Smooth muscle cell (in vitro differentiated cells): ENCODE data around the gene RAB3B. TPM values are rescaled to one million over a fixed set of nuclear protein-coding genes. Genes with fewer than 3 reads are reported as not detected.

ENCODE experiments used
- DNase-seq: peaks from one replicate; lab custom pipeline; 2025; ENCODE audit not compliant: unreplicated experiment; lab: John Stamatoyannopoulos, UW
- H2AFZ ChIP-seq: fragments of 200-600 bp; sonication (generic); 2 replicates; pipeline ENCODE4 v1.6.0; 2016; ENCODE audit warnings: antibody characterized with exemption, low read depth, mild to moderate bottlenecking
- H3F3A ChIP-seq: fragments of 200-600 bp; sonication (generic); 2 replicates; pipeline ENCODE4 v1.6.0; 2017; ENCODE audit warnings: antibody characterized with exemption, low read depth
- H3K27ac ChIP-seq: fragments of 200-600 bp; sonication (generic); 2 replicates; pipeline ENCODE4 v1.5.1; 2016; ENCODE audit warnings: low read depth, mild to moderate bottlenecking
- H3K27me3 ChIP-seq: fragments of 200-600 bp; sonication (generic); 2 replicates; pipeline ENCODE4 v1.6.1; 2016; ENCODE audit warnings: low read depth, mild to moderate bottlenecking
- H3K36me3 ChIP-seq: fragments of 200-600 bp; sonication (generic); 2 replicates; pipeline ENCODE4 v1.5.1; 2016; ENCODE audit warnings: low read depth
- H3K4me1 ChIP-seq: fragments of 200-600 bp; sonication (generic); 2 replicates; pipeline ENCODE4 v1.5.1; 2016; ENCODE audit warnings: low read depth
- H3K4me2 ChIP-seq: fragments of 200-600 bp; sonication (generic); 2 replicates; pipeline ENCODE4 v1.6.0; 2016; ENCODE audit warnings: mild to moderate bottlenecking
- H3K4me3 ChIP-seq: fragments of 200-600 bp; sonication (generic); 2 replicates; pipeline ENCODE4 v1.5.1; 2016; ENCODE audit warnings: mild to moderate bottlenecking
- H3K79me2 ChIP-seq: fragments of 200-600 bp; sonication (generic); 2 replicates; pipeline ENCODE4 v1.6.0; 2016; ENCODE audit warnings: low read depth, mild to moderate bottlenecking
- H3K9ac ChIP-seq: fragments of 200-600 bp; sonication (generic); 2 replicates; pipeline ENCODE4 v1.6.0; 2016; ENCODE audit warnings: low read depth
- H3K9me3 ChIP-seq: fragments of 200-600 bp; sonication (generic); replicated peaks from 2 replicates; pipeline ENCODE4 v1.5.1; 2016; ENCODE audit warnings: low read depth
- H4K20me1 ChIP-seq: fragments of 200-600 bp; sonication (generic); 2 replicates; pipeline ENCODE4 v1.6.0; 2016; ENCODE audit warnings: low read depth
- WGBS: methylation state at CpG from one replicate; pipeline ENCODE4 v1.1.7; 2016; ENCODE audit warnings: low lambda C conversion rate; 5-methylcytosine and 5-hydroxymethylcytosine counted together
- polyA plus RNA-seq: library from polyadenylated mRNA; unstranded; fragments of >200 nt; fragmentation: Nextera tagmentation; extraction: Ambion mirVana; gene quantifications from 2 replicates; pipeline ENCODE4 v1.2.1, GENCODE V29; 2016
- total RNA-seq: library from RNA; depleted of rRNA; stranded (reverse); fragments of >200 nt; gene quantifications from 2 replicates; pipeline ENCODE4 v1.2.3, GENCODE V29; 2014
- TF ChIP-seq, protein P1 (sequence below): fragments of 200-600 bp; sonication (generic); IDR thresholded peaks from 2 replicates; pipeline ENCODE4 v1.5.1; 2017; ENCODE audit warnings: borderline replicate concordance, mild to moderate bottlenecking, antibody characterized with exemption; ENCODE audit not compliant: insufficient read depth, poor library complexity, severe bottlenecking

Gene RAB3B
- total and polyA plus RNA-seq, 2 experiments from 2014 or later = 3.5 to 9.3 TPM

DNA sequence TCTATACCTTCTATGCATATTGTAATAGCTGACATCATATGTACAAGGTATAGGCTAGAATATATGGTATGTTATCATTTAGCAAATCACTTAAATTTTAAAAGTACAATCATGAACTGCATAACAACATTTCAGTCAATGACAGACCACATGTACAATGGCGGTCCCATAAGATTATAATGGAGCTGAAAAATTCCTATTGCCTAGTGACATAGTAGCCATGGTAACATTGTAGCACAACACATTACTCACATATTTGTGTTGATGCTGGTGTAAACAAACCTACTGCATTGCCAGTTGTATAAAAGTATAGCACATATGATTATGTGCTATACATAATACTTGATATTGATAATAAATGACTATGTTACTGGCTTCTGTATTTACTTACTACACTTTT lies 8.9 kb downstream of the RAB3B start:
- Histone ChIP-seq H3F3A (no peaks in the 10 kb centered on the region), H3K9me3 (no peaks in the 10 kb centered on the region), H3K4me3 (no peak overlapping the region), H3K4me1 (no peaks in the 10 kb centered on the region), H3K9ac (no peak overlapping the region), H3K36me3 (no peaks in the 10 kb centered on the region), H3K79me2 (no peaks in the 10 kb centered on the region), H4K20me1 (no peaks in the 10 kb centered on the region), H3K27ac (no peak overlapping the region), H3K27me3 (no peaks in the 10 kb centered on the region), H3K4me2 (no peak overlapping the region), H2AFZ (no peak overlapping the region)
- TF ChIP-seq, protein P1, sequence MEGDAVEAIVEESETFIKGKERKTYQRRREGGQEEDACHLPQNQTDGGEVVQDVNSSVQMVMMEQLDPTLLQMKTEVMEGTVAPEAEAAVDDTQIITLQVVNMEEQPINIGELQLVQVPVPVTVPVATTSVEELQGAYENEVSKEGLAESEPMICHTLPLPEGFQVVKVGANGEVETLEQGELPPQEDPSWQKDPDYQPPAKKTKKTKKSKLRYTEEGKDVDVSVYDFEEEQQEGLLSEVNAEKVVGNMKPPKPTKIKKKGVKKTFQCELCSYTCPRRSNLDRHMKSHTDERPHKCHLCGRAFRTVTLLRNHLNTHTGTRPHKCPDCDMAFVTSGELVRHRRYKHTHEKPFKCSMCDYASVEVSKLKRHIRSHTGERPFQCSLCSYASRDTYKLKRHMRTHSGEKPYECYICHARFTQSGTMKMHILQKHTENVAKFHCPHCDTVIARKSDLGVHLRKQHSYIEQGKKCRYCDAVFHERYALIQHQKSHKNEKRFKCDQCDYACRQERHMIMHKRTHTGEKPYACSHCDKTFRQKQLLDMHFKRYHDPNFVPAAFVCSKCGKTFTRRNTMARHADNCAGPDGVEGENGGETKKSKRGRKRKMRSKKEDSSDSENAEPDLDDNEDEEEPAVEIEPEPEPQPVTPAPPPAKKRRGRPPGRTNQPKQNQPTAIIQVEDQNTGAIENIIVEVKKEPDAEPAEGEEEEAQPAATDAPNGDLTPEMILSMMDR = no peak
- whole genome bisulfite sequencing = 92% methylated on average over 1 of the region's 1 CpG
- no peak for DNase-seq

DNA sequence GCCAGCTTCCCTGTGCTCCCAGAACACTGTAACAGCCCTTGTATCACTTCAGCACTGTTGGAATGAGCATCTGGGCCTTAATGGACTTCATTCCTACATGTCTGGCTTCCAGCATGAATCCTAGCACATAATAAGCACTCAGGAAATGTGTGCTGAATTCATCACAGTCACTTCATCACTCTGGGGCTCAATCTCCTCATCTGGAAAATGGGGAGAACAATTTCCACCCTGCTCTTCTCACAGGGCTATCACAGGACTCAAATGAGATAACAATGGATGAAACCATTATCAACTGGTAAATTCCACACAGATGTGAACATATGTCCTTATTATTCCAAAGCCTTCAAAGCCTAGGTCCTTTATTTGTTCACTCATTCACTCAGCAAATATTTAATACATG lies 12.4 kb downstream of the RAB3B start:
- H4K20me1 ChIP-seq = no peaks in the 10 kb centered on the region
- H3K27ac ChIP-seq = no peak overlapping the region
- no peak overlapping the region for H2AFZ ChIP-seq
- H3K36me3 ChIP-seq = no peaks in the 10 kb centered on the region
- no peaks in the 10 kb centered on the region for H3K27me3 ChIP-seq
- DNase-seq = no peak
- TF ChIP-seq, protein P1 = no peak
- no peaks in the 10 kb centered on the region for H3F3A ChIP-seq
- no peak overlapping the region for H3K4me3 ChIP-seq
- H3K9me3 ChIP-seq = no peaks in the 10 kb centered on the region
- no peak overlapping the region for H3K9ac ChIP-seq
- H3K79me2 ChIP-seq = no peaks in the 10 kb centered on the region
- H3K4me1 ChIP-seq = no peaks in the 10 kb centered on the region
- H3K4me2 ChIP-seq = no peak overlapping the region

GRCh38 chr1:51976846-51977602 lies 13.5 kb downstream of the RAB3B start:
- H3K4me3 ChIP-seq = no peak overlapping the region
- H3K4me1 ChIP-seq = no peaks in the 10 kb centered on the region
- TF ChIP-seq, protein P1 = no peak
- no peaks in the 10 kb centered on the region for H3K9me3 ChIP-seq
- 97% methylated on average over 12 of the region's 12 CpGs for WGBS
- H3K36me3 ChIP-seq = no peaks in the 10 kb centered on the region
- no peaks in the 10 kb centered on the region for H3K27me3 ChIP-seq
- H4K20me1 ChIP-seq = no peaks in the 10 kb centered on the region
- H3K9ac ChIP-seq = no peak overlapping the region
- no peak overlapping the region for H2AFZ ChIP-seq
- no peak overlapping the region for H3K27ac ChIP-seq
- DNase-seq = no peak
- H3K79me2 ChIP-seq = no peaks in the 10 kb centered on the region
- no peaks in the 10 kb centered on the region for H3F3A ChIP-seq
- no peak overlapping the region for H3K4me2 ChIP-seq
